HG03558 (cell line): Measurements from ENCODE around the gene PCBP3.
"Not testable (repeated sequence)": the region's sequence is repeated elsewhere in the genome, so short reads cannot be mapped to it uniquely, and the experiment has no call there.

Experiments used
- ATAC-seq: cut with Tn5 transposase; IDR thresholded peaks from one replicate; pipeline ENCODE4 v1.9.1; 2021; ENCODE audit warnings: moderate number of reproducible peaks; ENCODE audit not compliant: unreplicated experiment; ENCODE audit errors: extremely low read depth

Gene PCBP3

DNA sequence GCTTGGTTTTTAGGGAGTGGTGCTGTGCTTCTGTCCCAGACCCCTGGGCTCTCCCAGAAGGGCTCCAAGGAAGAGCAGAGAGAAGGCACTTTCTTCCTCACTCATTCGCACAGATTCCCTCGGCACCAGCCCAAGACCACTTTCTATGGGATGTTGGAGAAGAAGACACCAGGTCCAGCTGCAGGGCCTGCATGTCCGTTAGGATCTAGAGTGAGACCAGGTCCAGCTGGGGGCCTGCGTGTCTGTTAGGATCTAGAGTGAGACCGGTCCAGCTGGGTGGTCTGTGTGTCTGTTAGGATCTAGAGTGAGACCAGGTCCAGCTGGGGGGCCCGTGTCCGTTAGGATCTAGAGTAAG, 30.9 kb upstream of the PCBP3 start:
- not testable (repeated sequence) for ATAC-seq

DNA sequence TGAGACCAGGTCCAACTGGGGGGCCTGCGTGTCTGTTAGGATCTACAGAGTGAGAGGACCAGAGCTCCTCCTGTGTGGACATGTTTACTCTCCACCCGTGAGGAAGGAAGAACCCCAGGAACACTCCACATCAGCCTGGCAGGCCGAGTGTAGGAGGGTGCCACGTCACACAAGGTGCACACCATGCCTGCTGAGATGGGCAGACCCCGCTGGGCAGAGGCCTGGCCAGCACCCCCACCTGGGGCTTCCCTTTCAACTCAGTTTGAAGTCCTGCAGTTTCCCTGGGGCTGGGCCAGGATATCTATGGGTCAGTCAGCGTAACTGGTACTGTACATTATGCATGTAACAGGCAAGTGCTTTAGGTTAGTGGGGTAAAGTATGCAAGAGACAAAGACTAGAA, 30.1 kb upstream of the PCBP3 start:
- no peak for ATAC-seq

DNA sequence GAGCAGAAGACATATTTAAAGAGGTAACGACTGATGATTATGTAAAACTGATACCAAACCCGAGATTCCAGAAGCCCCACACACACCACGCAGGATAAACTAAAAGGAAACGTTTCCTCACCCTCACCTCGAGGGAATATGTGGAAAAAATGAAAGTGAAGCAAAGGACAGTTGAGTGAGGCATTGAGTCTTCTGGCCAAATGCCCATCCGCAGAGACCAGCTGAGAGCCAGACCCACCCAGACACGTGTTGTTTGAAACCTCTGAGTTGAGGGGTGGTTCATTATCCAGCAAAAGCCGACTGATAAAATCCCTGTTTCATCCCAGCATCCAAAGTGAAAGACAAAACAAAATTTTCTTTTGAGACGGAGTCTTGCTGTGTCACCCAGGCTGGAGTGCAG, 29.6 kb upstream of the PCBP3 start:
- ATAC-seq = no peak

DNA sequence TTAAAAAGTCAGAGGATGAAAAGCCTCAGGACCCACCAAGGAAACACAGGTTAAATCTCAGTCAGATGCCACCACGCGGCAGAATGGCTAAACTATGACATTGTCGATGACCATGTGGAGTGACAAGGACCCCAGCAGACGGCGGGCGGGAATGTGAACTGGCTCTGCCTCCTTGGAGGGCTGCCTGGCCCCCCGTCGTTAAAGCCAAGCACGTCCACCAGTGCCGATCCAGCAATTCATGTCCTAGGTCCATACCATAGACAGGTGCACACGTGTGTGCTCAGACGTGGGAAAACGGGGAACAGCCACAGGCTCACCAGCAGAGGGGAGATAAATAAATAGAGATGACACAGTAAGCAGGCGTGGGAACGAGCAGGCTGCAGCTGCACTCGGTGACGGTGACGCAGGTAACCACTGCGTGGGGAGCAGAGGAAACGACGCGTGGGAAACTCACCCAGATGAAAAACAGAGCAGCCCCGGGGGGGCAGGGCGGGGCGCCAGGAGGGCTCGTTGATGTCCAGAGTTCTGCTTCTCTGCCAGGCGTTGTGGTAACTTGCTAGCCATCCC, 28.3 kb upstream of the PCBP3 start:
- no peak for ATAC-seq

DNA sequence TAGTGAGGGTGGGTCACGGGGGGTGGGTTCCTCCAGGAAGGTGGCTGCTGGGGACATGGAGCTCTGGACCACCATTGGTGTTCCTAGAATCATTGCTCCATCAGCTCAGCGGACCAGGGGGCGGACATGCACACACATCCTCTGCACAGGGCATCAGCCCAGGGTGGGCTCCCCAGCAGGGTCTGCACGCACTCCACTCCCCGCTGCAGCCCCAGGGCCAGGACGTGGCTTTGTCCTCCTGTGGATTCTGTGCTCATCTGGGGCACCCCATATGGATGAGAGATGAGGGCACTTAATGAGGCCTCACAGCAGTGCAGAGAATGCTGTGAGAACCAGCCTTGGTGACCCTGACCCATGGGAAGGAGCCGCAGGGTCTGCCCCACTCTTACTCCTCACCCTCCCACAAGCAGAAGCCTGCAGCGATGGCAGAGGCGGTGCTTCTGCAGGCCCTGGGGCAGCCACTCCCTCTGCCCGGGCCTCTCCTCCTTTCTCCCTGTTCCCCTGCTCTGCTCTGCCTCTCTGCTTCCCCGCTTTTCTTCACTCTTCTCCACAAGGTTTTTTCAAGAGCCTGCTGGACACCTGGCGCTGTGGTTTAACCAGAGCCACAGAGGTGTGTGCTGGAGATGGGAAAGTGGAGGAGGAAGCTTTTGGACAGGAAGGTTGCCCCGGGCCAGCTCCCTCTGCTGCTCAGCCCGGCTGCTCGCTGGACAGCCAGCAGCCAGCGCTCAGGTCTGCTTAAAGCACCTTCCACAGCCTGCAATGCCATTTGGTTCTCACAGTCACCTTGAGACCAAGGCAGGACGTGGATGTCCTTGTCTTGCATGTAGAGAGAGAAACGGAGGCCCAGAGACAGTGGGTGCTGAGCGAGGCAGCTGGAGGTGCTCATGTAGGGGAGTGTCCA, 26.3 kb upstream of the PCBP3 start:
- no peak for ATAC-seq

DNA sequence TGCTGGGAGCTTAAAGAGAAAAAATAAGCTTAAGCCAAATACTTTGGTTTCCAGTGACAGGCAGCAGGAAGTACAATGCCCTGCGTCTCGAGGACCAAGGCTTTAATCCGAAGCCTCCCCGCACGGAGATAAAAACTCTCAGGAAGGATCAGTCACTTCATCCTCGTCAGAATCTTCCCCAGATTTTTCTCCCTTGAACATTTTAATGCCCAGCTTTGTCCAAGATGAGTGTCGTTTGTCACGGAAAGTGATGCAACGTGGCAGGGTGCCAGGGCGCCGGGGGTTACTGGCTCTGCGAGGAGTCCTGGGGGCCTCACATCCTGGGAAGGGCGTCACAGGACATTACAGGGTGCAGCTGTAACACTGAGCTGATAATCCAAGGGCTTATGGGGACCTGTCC, 25.2 kb upstream of the PCBP3 start:
- no peak for ATAC-seq

DNA sequence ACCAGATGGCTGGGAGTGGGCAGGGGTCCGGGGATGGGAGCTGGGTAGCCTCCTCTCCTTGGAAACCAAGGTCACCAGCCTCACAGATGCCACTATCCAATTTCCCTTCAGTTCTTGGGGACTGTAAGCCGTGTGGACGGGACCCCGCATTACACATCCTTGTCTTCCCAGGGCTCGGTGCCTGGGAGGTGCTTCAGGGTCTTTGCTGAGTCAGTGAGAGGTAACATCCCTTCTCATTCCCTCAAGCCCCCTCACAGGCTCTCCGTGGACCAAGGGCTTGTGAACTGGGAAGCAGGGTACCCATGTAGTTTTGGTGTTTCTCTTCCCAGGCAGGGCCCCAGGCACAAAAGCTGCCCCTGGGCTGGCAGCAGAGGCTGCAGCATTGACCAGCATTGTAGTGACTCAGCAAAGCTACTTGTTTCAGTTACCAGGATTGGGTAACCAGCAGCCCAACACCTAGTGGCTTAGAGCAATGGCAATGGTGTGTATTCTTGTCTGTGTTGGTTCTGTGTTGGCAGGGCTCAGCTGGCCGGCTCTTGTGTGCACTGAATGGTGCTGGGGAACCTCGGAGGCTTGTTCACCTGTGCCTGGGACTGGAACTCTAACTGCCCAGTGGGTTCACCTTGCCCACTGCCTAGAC, 24.6 kb upstream of the PCBP3 start:
- ATAC-seq = no peak

DNA sequence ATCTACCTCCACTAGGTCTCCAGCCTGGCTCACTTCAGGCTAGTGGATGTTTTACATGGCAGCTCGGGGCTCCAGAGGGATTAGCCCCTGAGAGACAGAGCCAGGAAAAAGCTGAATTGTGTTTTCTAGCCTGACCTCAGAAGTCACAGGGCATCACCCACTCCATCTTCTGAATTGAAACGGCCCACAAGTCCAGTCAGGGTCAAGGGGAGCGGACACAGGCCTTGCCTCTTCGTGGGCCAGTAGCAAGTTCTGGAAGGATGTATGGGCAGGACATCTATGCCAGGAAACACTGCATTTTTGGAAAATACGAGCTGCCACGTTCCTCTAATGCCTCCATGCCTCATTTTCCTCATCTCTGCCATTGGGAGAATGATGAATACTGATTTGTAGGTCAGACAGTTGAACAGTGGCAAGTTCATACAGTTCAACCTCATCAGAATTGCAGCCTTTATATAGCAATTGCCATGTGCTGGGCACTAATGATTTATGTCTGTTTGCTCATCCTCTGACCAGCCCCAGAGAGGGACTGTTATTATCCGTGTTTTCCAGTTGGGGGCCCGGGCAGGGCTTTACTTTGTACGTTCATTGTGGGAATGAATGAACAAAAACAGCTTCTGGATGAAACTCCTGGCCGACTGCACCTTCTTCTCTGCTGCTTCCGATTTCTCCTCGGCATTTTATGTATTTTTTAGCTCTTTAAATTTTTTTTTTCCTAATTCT, 23.2 kb upstream of the PCBP3 start:
- ATAC-seq = no peak

DNA sequence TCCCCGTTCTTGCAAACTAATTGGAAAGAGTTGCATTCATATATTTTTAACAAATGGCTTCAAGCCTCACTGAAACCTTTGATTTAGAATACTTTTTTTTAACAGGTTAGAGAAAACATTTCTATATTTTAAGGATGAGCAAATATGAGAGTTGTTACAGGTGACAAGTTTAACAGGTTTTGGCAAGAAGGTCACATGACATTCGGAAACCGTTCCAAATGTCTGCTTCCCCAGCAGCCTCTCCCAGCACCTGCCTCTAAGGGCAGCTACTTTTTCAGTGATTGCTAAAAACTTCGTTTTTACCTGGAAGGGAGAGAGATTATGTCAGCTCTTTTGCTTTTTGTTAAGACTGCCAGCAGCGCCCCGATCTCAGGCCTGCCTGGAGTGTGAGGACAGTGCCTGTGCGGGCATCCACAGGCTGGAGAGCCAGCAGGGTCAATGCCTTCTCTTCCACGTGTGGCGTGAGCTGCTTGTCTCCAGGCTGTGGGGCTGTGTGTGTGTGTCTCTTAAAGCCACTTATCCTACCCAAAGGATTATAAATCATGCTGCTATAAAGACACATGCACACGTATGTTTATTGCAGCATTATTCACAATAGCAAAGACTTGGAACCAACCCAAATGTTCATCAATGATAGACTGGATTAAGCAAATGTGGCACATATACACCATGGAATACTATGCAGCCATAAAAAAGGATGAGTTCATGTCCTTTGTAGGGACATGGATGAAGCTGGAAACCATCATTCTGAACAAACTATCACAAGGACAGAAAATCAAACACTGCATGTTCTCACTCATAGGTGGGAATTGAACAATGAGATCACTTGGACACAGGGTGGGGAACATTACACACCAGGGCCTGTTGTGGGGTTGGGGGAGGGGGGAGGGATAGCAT, 21.8 kb upstream of the PCBP3 start:
- ATAC-seq = not testable (repeated sequence)

DNA sequence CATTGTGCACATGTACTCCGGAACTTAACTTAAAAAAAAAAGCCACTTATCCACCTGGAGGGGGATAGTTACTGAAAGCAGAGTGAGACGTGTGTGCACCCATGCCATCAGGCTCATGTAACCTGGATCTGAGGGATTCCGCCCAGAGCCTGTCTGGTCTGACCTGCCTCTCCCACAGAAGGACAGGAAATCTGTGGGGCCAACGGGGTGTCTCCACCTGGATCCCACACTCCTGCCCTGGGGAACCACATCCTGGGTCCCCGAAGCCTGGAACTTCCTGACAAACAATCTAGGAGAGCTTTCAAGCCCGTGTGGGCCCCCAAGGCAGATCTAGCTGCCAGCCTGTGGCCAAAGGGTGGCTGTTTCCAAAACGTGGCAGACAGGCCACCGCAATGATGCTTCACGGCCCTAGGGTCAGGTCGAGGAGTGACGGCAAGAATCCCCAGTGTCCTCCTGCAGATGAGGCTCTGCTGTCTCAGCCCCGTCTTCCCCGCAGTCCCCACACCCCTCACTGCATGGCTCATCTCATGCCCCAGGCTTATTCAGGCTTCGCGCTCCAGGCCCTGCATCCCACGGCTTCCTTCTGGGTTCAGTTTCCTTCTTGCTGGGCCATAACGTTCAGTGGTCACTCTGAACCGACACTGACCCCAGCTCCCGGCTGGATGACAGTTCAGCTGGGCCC, 21.0 kb upstream of the PCBP3 start:
- no peak for ATAC-seq

DNA sequence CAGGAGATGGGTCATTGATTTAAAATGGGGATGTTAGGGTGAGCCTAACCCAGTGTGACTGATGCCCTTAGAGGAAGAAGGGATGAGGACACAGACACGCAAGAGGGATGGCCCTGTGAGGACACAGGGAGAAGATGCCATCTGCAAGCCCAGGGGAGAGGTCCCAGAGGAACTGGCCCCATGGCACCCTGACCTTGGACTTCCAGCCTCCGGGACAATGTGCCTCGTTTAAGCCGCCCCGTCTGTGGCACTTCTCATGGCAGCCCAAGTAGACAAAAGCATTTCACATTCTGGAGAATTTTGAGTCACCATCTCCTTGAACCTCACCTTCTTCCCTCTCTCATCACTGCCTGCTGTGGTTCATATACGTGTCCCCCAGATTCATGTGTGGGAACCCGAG, 20.1 kb upstream of the PCBP3 start:
- no peak for ATAC-seq

DNA sequence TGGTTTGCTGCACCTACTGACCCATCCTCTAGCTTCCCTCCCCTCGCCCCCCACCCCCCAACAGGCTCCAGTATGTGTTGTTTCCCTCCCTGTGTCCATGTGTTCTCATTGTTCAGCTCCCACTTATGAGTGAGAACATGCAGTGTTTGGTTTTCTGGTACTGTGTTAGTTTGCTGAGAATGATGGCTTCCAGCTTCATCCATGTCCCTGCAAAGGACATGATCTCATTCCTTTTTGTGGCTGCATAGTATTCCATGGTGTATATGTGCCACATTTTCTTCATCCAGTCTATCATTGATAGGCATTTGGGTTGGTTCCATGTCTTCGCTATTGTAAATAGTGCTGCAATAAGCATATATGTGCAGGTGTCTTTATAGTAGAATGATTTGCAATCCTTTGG, 17.4 kb upstream of the PCBP3 start:
- not testable (repeated sequence) for ATAC-seq

DNA sequence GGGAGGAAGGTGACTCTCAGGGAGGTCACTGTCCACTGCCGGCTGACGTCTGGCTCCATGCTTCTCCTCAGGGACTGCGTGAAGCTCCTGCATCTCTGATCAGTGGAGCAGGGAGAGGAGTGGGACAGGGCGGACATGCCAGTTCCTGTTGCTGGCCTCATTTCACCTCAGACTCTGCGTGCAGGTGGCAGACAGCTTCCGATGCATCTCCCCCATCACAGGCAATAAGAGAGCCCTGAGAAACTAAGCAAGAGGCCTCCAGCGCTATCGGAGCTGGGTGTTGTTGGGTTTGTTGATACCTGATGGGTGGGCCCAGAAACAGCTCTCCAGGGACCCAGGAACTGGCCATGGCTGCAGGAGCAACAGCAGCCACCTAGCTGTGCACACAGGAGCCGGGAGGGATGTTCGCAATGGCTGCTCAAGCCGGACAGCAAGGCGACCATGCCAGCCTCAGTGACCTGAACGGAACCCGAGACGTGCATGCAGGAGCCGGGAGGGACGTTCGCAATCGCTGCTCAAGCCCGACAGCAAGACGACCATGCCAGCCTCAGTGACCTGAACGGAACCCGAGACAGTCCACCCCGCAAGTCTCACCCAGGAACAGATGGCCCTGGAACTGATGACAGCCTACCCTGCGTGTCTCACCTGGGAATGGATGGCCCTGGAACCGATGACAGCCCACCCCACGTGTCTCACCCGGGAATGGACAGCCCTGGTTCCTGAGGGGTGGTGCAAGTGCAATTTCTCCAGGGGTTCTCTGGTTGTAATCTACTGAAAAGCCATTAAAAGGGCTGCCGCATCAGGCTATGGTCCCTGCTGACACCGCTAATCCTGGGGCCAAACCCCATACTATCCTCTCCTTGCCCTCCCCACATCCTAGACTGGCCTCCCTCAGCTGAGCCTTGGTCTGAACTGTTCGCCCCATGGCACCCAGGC, 14.2 kb upstream of the PCBP3 start:
- ATAC-seq = no peak

DNA sequence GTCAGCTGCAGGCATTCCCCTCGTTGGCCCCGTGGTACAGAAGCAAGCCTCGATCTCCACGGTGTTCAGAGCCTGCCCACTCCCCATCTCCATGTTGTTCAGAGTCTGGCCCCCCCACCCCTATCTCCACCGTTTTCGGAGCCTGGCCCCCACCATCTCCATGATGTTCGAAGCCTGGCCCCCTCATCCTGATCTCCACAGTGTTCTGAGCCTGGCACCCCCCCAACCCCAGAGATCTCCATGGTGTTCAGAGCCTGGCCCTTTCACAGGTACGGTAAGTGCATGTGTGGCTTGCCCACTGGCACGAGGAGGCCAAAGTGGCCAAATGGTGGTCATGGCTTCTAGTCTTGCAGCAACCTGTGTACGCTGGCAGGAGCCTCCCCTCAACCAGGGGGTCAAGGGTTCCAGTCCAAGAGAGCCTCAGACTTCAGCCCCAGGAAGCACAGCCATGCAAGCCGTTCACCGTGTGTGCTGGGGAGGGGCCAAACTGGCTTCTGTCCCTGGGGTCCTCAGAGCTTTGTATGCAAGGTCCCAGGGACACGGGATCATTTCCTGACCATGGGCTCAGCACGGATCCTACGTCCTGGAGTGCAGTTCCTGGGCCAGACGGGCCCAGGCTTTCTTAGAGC, 13.3 kb upstream of the PCBP3 start:
- ATAC-seq = no peak

DNA sequence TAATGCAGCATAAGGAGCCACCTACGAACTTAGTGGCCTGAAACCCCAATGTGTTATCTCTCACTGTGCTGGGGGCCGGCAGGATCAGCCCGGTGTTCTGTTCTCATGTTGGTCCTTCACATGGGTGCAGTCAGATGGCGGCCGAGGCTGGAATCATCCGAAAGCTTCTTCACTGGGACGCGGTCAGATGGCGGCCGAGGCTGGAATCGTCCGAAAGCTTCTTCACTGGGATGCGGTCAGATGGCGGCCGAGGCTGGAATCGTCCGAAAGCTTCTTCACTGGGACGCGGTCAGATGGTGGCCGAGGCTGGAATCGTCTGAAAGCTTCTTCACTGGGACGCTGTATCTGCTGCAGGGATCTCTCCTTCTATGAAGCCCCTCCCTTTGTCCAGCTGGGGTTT, 12.6 kb upstream of the PCBP3 start:
- ATAC-seq = no peak

DNA sequence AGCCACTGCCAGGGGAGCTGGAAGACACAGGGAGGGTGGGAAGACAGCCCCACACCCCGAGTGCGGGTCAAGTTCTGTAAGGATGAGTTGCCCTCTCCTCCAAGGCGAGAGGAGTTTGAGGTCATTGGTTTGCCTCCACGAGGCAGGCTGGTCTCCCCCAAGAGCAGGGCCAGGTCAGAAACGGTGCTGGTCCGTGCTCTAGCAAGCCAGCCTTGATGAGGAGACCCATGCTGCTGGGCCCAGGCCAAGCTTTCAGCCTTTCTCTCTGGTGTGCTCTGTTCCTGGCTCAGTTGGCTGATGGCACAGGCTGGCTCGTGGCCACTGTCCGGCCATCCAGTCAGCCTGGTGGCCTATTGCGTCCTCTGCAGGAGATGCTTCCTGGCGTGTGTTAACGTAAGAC, 12.0 kb upstream of the PCBP3 start:
- ATAC-seq = no peak

DNA sequence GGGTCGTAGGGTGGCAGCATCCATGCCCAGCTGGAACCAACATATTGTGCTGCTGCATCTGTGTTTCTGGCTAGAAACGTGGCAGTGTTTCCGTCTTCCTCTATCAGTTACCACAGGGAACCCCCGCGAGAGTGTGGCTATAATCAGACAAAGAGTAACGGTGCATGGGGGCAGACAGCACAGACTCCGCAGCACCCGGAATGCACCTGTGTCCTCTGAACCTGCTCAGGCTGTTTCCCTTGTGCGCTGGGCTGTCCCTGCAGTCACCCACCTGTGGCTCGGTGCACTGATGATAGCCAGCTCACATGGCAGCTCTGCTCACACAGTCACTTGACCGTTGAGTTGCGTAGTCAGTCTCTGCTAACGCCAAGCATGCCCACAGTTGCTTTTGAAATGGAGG, 11.4 kb upstream of the PCBP3 start:
- no peak for ATAC-seq
